Panc1 (cell line): ENCODE results near the gene CUL1.

Source experiments
- POLR2AphosphoS5 ChIP-seq: IDR thresholded peaks from 2 replicates; pipeline ENCODE4 v1.6.1; 2012; ENCODE audit warnings: mild to moderate bottlenecking, low read depth, low read length, moderate library complexity
- SIN3A ChIP-seq: IDR thresholded peaks from 2 replicates; pipeline ENCODE4 v1.6.1; 2012; ENCODE audit warnings: low read depth, mild to moderate bottlenecking, low read length, moderate library complexity, borderline replicate concordance; ENCODE audit not compliant: insufficient read depth
- TF ChIP-seq, protein P1 (sequence below): fragments of 450-650 bp; IDR thresholded peaks from 2 replicates; pipeline ENCODE4 v1.5.1; 2017; ENCODE audit warnings: mild to moderate bottlenecking
- TF ChIP-seq, protein P2 (sequence below), 2 experiments: IDR thresholded peaks; 2 replicates each; pipeline ENCODE4 v1.6.1; 2011 to 2012; ENCODE audit warnings: low read depth in 2 of 2, control low read depth in 1 of 2, low read length in 1 of 2, mild to moderate bottlenecking in 1 of 2, moderate library complexity in 1 of 2; ENCODE audit not compliant: insufficient read depth in 1 of 2

DNA sequence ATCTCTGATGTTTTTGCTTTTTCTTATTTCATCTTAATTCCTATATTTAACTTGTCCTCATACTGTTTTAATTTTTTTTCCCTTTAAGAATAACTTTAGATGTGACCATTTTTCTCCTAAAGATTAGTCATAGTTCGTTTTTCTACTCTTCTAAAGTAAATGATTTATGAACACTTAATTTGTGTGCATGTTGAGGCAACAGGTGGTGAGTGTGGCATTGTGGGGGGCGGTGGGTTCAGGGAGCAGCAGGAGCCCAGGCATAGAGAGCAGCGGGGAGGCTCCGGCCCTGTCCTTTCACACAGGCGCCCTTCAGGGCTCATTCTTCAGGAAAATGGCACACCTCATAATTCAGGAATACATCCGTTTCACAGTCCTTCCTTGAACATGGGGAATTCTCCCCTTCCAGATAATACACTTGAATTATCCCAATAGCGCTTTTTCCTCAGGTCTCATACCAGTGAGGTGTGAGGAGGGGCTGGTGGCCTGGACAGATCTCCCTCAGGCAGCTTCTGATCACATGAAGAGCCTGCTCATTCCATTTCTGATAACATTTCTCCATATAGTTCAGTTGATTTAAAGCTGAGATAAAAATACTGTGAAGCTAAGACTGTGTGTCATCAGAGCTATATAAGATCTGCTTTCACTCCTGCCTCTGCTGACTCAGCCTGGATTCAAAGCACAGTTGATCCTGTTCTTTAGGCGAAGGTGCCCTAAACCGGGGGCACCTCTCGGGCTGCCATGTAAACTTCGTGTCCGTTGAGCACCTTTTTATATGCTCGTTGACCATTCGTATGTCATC, 40.2 kb downstream of the CUL1 start:
- TF ChIP-seq, protein P1, sequence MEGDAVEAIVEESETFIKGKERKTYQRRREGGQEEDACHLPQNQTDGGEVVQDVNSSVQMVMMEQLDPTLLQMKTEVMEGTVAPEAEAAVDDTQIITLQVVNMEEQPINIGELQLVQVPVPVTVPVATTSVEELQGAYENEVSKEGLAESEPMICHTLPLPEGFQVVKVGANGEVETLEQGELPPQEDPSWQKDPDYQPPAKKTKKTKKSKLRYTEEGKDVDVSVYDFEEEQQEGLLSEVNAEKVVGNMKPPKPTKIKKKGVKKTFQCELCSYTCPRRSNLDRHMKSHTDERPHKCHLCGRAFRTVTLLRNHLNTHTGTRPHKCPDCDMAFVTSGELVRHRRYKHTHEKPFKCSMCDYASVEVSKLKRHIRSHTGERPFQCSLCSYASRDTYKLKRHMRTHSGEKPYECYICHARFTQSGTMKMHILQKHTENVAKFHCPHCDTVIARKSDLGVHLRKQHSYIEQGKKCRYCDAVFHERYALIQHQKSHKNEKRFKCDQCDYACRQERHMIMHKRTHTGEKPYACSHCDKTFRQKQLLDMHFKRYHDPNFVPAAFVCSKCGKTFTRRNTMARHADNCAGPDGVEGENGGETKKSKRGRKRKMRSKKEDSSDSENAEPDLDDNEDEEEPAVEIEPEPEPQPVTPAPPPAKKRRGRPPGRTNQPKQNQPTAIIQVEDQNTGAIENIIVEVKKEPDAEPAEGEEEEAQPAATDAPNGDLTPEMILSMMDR = no peak
- TF ChIP-seq, protein P2, sequence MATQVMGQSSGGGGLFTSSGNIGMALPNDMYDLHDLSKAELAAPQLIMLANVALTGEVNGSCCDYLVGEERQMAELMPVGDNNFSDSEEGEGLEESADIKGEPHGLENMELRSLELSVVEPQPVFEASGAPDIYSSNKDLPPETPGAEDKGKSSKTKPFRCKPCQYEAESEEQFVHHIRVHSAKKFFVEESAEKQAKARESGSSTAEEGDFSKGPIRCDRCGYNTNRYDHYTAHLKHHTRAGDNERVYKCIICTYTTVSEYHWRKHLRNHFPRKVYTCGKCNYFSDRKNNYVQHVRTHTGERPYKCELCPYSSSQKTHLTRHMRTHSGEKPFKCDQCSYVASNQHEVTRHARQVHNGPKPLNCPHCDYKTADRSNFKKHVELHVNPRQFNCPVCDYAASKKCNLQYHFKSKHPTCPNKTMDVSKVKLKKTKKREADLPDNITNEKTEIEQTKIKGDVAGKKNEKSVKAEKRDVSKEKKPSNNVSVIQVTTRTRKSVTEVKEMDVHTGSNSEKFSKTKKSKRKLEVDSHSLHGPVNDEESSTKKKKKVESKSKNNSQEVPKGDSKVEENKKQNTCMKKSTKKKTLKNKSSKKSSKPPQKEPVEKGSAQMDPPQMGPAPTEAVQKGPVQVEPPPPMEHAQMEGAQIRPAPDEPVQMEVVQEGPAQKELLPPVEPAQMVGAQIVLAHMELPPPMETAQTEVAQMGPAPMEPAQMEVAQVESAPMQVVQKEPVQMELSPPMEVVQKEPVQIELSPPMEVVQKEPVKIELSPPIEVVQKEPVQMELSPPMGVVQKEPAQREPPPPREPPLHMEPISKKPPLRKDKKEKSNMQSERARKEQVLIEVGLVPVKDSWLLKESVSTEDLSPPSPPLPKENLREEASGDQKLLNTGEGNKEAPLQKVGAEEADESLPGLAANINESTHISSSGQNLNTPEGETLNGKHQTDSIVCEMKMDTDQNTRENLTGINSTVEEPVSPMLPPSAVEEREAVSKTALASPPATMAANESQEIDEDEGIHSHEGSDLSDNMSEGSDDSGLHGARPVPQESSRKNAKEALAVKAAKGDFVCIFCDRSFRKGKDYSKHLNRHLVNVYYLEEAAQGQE (IDR thresholded peaks at IDR 0.05; ENCODE audit: insufficient read depth in 1 of 2, low read depth in 2 of 2, low read length in 1 of 2) = no peak
- TF ChIP-seq POLR2AphosphoS5 = no peak
- no peak for TF ChIP-seq SIN3A
